Testis (tissue), 3 donors: ENCODE results near the gene CCP110. TPM values are rescaled to one million over a fixed set of nuclear protein-coding genes. Genes with fewer than 3 reads are reported as not detected.
"Not testable (repeated sequence)": the region's sequence is repeated elsewhere in the genome, so short reads cannot be mapped to it uniquely, and the experiment has no call there.

Experiments
- DNase-seq: peaks from one replicate; pipeline ENCODE4 v3.0.0-alpha.2; 2019
- H3K27ac ChIP-seq, 2 donors: fragments of 200-600 bp; sonication (generic); one replicate each; pipeline ENCODE4 v1.5.1; 2019
- H3K27me3 ChIP-seq: fragments of 200-600 bp; sonication (generic); one replicate; pipeline ENCODE4 v1.5.1; 2019
- H3K36me3 ChIP-seq: fragments of 200-600 bp; sonication (generic); one replicate; pipeline ENCODE4 v1.5.1; 2017; ENCODE audit warnings: low read depth; ENCODE audit errors: missing control alignments
- H3K4me1 ChIP-seq: fragments of 200-600 bp; sonication (generic); one replicate; pipeline ENCODE4 v1.5.1; 2019
- H3K4me3 ChIP-seq, 2 donors: fragments of 200-600 bp; sonication (generic); one replicate each; pipeline ENCODE4 v1.5.1; 2017 to 2019
- H3K9me3 ChIP-seq: fragments of 200-600 bp; sonication (generic); one replicate; pipeline ENCODE4 v1.5.1; 2017
- CTCF ChIP-seq, 3 experiments: fragments of 450-650 bp in 2 of 3; fragments of 200-600 bp in 1 of 3; sonication (generic) in 1 of 3; IDR thresholded peaks; one replicate each; pipeline ENCODE4 v1.5.1; 2016 to 2019; ENCODE audit warnings: antibody characterized with exemption in 3 of 3, mild to moderate bottlenecking in 2 of 3, moderate library complexity in 1 of 3
- POLR2A ChIP-seq: fragments of 450-650 bp; IDR thresholded peaks from one replicate; pipeline ENCODE4 v1.6.1; 2017; ENCODE audit warnings: antibody characterized with exemption, mild to moderate bottlenecking, moderate library complexity
- WGBS, 2 donors: methylation state at CpG; one replicate each; pipeline ENCODE4 v1.1.5; 2018; 5-methylcytosine and 5-hydroxymethylcytosine counted together
- intact Hi-C: fragments of 100-400 bp; cut with DNase I; formaldehyde crosslinking; loops from one replicate; pipeline ENCODE4 v1.15.1; 2023; ENCODE audit warnings: low total_unique reads
- polyA plus RNA-seq: library from polyadenylated mRNA; stranded (reverse); fragments of 350-450 nt; fragmentation: Illumina TruSeq; extraction: RNeasy Lipid Tissue Mini Kit (QIAGEN cat#74804); gene quantifications from one replicate; pipeline ENCODE4 v1.2.3, GENCODE V29; 2014; ENCODE audit warnings: low read depth, low replicate concordance; ENCODE audit not compliant: insufficient read depth
- total RNA-seq, 2 donors: library from RNA; depleted of rRNA; stranded (reverse); fragments of >200 nt; gene quantifications; one replicate each; pipeline ENCODE4 v1.2.3, GENCODE V29; 2016

The CCP110 gene
- total and polyA plus RNA-seq, 3 donors from 2014 or later: 31.0 to 55.7 (median 54.2) TPM

- intact Hi-C loops: no loop called here
- Histone ChIP-seq H3K27ac (no peak overlapping the region), H3K4me1 (peaks cover 6% of the 10 kb centered on the region), H3K36me3 (no peaks in the 10 kb centered on the region), H3K27me3 (no peaks in the 10 kb centered on the region), H3K9me3 (no peaks in the 10 kb centered on the region), H3K4me3 (no peak overlapping the region)
- TF ChIP-seq POLR2A: no peak
- TF ChIP-seq CTCF (IDR thresholded peaks at IDR 0.05): no peak
- 86 to 91% methylated on average over 3 of the region's 3 CpGs for WGBS, 2 donors
- no peak for DNase-seq
These were observed 4.9 kb downstream of the CCP110 start for GRCh38 chr16:19528666-19529065.

- TF ChIP-seq CTCF (IDR thresholded peaks at IDR 0.05) (no peak), POLR2A (no peak)
- H3K4me3 ChIP-seq: no peak overlapping the region
- intact Hi-C loops: no loop called here
- no peaks in the 10 kb centered on the region for H3K27me3 ChIP-seq
- H3K4me1 ChIP-seq: no peaks in the 10 kb centered on the region
- no peak for DNase-seq
- WGBS, 2 donors: 61 to 89% methylated on average over 1 of the region's 1 CpG
- H3K36me3 ChIP-seq: no peaks in the 10 kb centered on the region
- H3K9me3 ChIP-seq: no peaks in the 10 kb centered on the region
- H3K27ac ChIP-seq: no peak overlapping the region
These were observed 8.9 kb downstream of the CCP110 start for GRCh38 chr16:19532601-19533000.

- no peak overlapping the region for H3K4me3 ChIP-seq
- intact Hi-C loops: no loop called here
- TF ChIP-seq POLR2A: no peak
- TF ChIP-seq CTCF (IDR thresholded peaks at IDR 0.05): no peak
- no peaks in the 10 kb centered on the region for H3K4me1 ChIP-seq
- H3K27ac ChIP-seq: no peak overlapping the region
- DNase-seq: no peak
- WGBS, 2 donors: 94 to 98% methylated on average over 6 of the region's 6 CpGs
- no peaks in the 10 kb centered on the region for H3K27me3 ChIP-seq
- no peaks in the 10 kb centered on the region for H3K36me3 ChIP-seq
- H3K9me3 ChIP-seq: no peaks in the 10 kb centered on the region
These were observed 16.7 kb downstream of the CCP110 start for GRCh38 chr16:19540241-19540970.

GRCh38 chr16:19542138-19542821 is 18.5 kb downstream of the CCP110 start:
- no peak for TF ChIP-seq CTCF (IDR thresholded peaks at IDR 0.05)
- no peak for TF ChIP-seq POLR2A
- no peaks in the 10 kb centered on the region for H3K9me3 ChIP-seq
- DNase-seq: no peak
- no peak overlapping the region for H3K27ac ChIP-seq
- H3K27me3 ChIP-seq: no peaks in the 10 kb centered on the region
- 87 to 90% methylated on average over 3 of the region's 3 CpGs for WGBS, 2 donors
- H3K4me3 ChIP-seq: no peak overlapping the region
- H3K36me3 ChIP-seq: no peaks in the 10 kb centered on the region
- intact Hi-C loops: no loop called here
- H3K4me1 ChIP-seq: no peaks in the 10 kb centered on the region

- H3K27me3 ChIP-seq, H3K27ac ChIP-seq, H3K36me3 ChIP-seq, H3K4me3 ChIP-seq, H3K9me3 ChIP-seq, H3K4me1 ChIP-seq, DNase-seq, intact Hi-C loops: not testable (repeated sequence)
- 85 to 88% methylated on average over 10 of the region's 10 CpGs for WGBS, 2 donors
These were observed 19.7 kb downstream of the CCP110 start for GRCh38 chr16:19543278-19543996.
